Stimulated activated naive CD8-positive, alpha-beta T cell treated with anti-CD3 and anti-CD28 coated beads, Interleukin-15, amount 100 ng/mL, for 72 hours (primary cell): ENCODE measurements around the gene FAM110A.
"Not testable (repeated sequence)": the region's sequence is repeated elsewhere in the genome, so short reads cannot be mapped to it uniquely, and the experiment has no call there.

Source experiments
- ATAC-seq: fragments of 150-1000 bp; cut with Tn5 transposase; 2 replicates; pipeline ENCODE4 v1.10.0; 2021; ENCODE audit warnings: mild to moderate bottlenecking, moderate library complexity
- DNase-seq, 2 donors: peaks; one replicate each; pipeline ENCODE4 v3.0.0; 2021 to 2022
- H3K27ac Mint-ChIP-seq, 2 donors: one replicate each; pipeline ENCODE4 v1.8.0; 2022; ENCODE audit warnings: mild to moderate bottlenecking in 2 of 2, mixed read lengths in 2 of 2, moderate library complexity in 2 of 2
- H3K27me3 Mint-ChIP-seq: one replicate; pipeline ENCODE4 v1.8.0; 2022; ENCODE audit warnings: mixed read lengths
- H3K4me1 Mint-ChIP-seq: one replicate; pipeline ENCODE4 v1.8.0; 2022; ENCODE audit warnings: mild to moderate bottlenecking, mixed read lengths
- H3K4me3 Mint-ChIP-seq, 2 donors: one replicate each; pipeline ENCODE4 v1.8.0; 2022; ENCODE audit warnings: mild to moderate bottlenecking in 2 of 2, mixed read lengths in 2 of 2, moderate library complexity in 1 of 2
- H3K9me3 Mint-ChIP-seq, 2 donors: one replicate each; pipeline ENCODE4 v1.8.0; 2022; ENCODE audit warnings: mixed read lengths in 2 of 2

FAM110A gene

DNA sequence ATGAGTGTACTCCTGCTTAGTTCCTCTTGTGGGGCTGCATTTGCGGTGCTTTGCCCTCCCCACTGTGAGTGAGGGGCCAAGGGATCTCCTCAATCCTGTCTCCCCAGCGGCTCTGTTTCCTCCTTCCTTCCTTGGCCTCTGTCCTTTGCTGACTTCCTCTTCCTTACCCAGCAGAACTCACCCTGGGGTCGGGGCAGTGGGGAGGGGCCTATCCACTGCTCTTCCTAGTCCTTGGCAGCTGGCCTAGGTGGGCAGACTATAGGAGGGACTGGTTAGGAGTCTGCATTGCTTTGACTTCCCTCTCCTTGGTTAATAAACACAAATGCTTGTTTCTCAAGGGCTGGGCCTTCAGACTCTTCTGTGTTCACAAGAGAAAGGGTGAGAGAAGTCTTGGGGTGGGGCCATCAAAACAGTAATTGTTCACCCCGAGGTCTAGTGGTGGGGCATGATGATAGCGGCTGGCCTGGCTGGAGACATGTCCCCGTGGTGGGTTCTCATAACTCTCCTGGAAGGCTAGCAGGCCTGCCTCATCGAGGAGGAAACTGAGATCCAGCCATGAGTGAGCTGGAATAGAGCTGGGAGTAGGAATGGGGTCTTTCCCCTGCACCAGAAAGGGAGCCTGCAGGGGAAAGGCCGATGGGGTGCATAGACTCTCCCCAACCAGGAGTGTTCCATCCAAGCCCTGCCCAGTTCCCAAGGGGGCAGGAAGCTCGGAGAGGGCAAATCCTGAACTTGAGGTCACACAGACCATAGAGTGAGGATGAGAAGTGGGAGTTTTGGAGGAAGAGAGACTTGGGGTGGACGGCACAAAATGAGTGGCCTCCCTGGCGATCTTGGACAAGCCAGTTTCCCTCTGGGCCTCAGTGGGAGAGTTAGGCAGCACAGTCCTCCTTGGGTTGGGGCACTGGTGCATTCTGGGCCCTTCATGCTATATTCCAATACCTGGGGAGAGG is 12.7 kb downstream of the FAM110A start:
- Mint-ChIP-seq H3K27me3 (no peaks in the 10 kb centered on the region), H3K4me3 (peak overlapping the region; percentile 92 to 95), H3K9me3 (no peaks in the 10 kb centered on the region), H3K4me1 (peaks cover 87% of the 10 kb centered on the region), H3K27ac (peak overlapping the region; percentile 91 to 96)
- ATAC-seq (peak; percentile 17), DNase-seq (no peak)

GRCh38 chr20:846894-847278 is 13.4 kb downstream of the FAM110A start:
- Mint-ChIP-seq H3K27ac (peak overlapping the region; percentile 95 to 96), H3K9me3 (no peaks in the 10 kb centered on the region), H3K4me1 (peaks cover 90% of the 10 kb centered on the region), H3K4me3 (peak overlapping the region; percentile 92 to 95), H3K27me3 (no peaks in the 10 kb centered on the region)
- peak in 1 of 2 donors; percentile 65 for DNase-seq
- peak; percentile 51 for ATAC-seq

DNA sequence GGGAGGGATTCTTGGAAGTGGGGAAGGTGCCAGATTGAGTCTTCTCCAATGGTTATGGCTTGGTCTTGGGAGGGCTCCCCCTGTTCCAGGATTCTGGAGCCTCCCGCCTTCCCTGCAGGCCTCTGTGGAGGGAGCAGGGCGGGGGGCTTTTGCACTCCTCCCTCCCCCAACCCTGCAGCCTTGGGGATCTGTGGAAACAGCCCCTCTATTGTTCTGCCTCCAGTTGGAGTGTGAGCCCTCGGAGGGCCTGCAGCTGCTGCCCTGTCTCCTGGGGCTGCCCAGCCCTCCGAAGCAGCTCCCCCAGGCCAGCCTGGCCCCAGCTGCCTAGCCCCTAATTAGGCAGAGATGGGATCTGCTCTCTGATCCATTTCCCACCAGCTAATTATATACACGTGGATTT is 14.7 kb downstream of the FAM110A start:
- Mint-ChIP-seq H3K4me1 (peaks cover 89% of the 10 kb centered on the region), H3K27me3 (no peaks in the 10 kb centered on the region), H3K27ac (peak overlapping the region in 1 of 2 donors; percentile 27), H3K4me3 (no peak overlapping the region), H3K9me3 (peaks cover 2 to 3% of the 10 kb centered on the region in 2 donors)
- no peak for ATAC-seq
- no peak for DNase-seq

DNA sequence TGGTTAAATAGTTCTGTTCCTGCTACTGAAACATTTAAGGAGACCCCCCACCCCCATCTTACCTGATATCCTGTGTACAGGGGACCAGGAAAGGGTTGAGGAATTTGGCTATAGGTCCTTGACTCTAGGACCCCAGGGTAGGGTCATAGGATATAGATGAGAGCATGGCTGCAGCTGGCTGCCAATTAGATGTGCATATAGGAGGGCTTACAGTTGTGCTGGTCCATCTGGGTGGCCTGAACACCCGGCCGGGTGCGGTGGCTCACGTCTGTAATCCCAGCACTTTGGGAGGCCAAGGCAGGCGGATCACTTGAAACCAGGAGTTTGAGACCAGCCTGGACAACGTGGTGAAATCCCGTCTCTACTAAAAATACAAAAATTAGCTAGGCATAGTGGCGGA is 15.2 kb downstream of the FAM110A start:
- DNase-seq, H3K9me3 Mint-ChIP-seq, H3K4me3 Mint-ChIP-seq, H3K27me3 Mint-ChIP-seq, ATAC-seq: not testable (repeated sequence)
- Mint-ChIP-seq H3K4me1 (peaks cover 89% of the 10 kb centered on the region), H3K27ac (peak overlapping the region in 1 of 2 donors; percentile 27)

GRCh38 chr20:853406-853996 is 20.0 kb downstream of the FAM110A start:
- DNase-seq (no peak), ATAC-seq (peak; percentile 33)
- Mint-ChIP-seq H3K27me3 (no peaks in the 10 kb centered on the region), H3K4me3 (no peak overlapping the region), H3K27ac (peak overlapping the region in 1 of 2 donors; percentile 57), H3K9me3 (peaks cover 5 to 8% of the 10 kb centered on the region in 2 donors), H3K4me1 (peaks cover 89% of the 10 kb centered on the region)

- DNase-seq (no peak), ATAC-seq (no peak)
- no peaks in the 10 kb centered on the region for H3K27me3 Mint-ChIP-seq
- H3K4me3 Mint-ChIP-seq, result no peak overlapping the region
- H3K9me3 Mint-ChIP-seq, result peaks cover 5 to 8% of the 10 kb centered on the region in 2 donors
- H3K4me1 Mint-ChIP-seq, result peaks cover 98% of the 10 kb centered on the region
- H3K27ac Mint-ChIP-seq, result no peak overlapping the region
Measured at GRCh38 chr20:854601-855000, 21.1 kb downstream of the FAM110A start.

DNA sequence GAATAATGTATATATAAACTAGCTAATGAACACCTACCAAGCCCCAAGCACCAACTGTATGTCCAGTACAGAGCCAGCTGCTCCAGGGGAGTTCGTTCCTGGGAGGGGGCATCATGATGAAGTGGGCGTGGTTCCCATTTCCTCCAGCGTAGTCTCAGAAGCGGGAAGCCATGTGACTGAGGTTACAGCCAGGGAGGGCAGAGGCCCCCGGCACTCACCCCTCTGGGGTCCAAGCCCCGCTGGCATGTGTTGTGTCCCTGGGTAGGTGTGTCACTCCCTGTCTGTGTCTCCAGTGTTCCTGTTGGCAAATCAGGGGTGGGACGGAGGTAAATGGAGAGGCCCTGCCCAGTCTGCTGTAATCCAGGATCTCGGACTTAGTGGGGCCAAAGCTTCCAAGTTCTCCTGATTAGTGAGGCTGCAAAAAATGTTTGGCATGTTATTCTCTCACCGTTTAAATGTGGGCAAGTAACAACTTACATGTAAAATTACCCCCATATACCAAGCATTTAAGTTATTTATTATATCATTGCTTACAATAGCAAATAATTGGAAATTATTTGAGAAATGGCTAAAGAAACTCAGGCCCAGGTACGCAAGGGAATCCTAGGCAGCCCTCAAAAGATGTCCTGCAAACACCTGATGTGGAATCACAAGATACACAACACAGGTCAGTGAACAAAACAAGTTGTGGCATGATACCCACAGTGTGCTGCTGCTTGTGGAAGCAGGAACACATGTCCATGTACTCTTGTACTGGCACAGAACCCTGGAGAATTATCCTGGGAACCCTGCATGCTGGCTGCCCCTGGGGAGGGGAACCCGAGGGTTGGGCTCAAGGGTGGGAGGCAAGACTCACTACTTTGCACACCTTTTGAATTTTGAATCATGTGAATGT is 22.2 kb downstream of the FAM110A start:
- no peaks in the 10 kb centered on the region for H3K27me3 Mint-ChIP-seq
- DNase-seq (no peak), ATAC-seq (peak; percentile 4)
- peaks cover 97% of the 10 kb centered on the region for H3K4me1 Mint-ChIP-seq
- H3K27ac Mint-ChIP-seq, result peak overlapping the region; percentile 15 to 64
- peaks cover 5 to 8% of the 10 kb centered on the region in 2 donors for H3K9me3 Mint-ChIP-seq
- H3K4me3 Mint-ChIP-seq, result peak overlapping the region; percentile 63 to 74

DNA sequence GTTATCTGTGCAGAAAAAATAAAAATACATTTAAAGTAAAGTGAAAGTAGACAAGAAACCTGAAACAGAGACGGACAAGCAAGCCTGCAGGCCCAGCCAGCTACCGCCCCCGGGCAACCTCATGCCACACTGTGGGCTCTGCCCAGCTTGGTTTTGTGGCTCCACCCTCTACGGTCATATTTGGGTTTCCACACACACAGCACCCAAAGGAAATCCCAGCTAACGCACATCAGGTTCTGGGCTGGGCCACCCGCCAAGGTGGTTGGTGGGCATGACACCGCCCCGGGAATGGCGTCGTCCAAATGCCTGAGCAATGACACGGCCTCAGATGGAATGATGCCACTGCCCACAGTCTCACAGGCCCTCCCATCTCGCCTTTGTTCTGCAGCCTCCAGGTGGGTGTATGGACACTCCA is 22.9 kb downstream of the FAM110A start:
- Mint-ChIP-seq H3K27me3 (no peaks in the 10 kb centered on the region), H3K4me1 (peaks cover 91% of the 10 kb centered on the region), H3K4me3 (peak overlapping the region; percentile 63 to 74), H3K27ac (peak overlapping the region in 1 of 2 donors; percentile 82), H3K9me3 (peaks cover 5 to 8% of the 10 kb centered on the region in 2 donors)
- DNase-seq (peak; percentile 44 to 74), ATAC-seq (peak; percentile 91)

- Mint-ChIP-seq H3K9me3 (peaks cover 4 to 7% of the 10 kb centered on the region in 2 donors), H3K27ac (peak overlapping the region in 1 of 2 donors; percentile 27), H3K27me3 (no peaks in the 10 kb centered on the region), H3K4me3 (no peak overlapping the region), H3K4me1 (peaks cover 77% of the 10 kb centered on the region)
- ATAC-seq (no peak), DNase-seq (no peak)
Measured at GRCh38 chr20:858011-858410, 24.5 kb downstream of the FAM110A start.

DNA sequence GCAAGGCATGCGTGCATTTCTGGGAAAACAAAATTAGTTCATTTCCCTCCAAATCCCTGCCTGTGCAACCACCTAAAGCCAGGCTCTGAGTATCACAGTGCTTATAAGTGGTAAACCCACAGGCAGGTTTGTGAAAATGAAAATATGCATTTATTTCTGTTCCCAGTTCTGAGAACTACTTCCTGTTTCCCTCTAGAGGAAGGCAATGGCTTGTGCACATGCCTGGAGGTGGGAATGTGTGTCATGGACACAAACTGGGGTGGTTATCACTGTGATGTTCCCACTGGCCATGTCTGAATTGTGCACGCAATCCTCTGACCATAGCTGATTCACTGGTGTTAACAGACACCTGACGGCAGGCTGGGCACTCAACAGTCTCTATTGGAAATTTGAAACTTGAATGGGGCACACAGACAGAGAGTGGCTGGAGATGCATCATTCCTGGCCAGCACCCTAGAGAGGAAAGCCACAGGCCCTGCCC is 26.3 kb downstream of the FAM110A start:
- ATAC-seq (no peak), DNase-seq (no peak)
- H3K27ac Mint-ChIP-seq, result peak overlapping the region in 1 of 2 donors; percentile 67
- H3K27me3 Mint-ChIP-seq, result no peaks in the 10 kb centered on the region
- H3K9me3 Mint-ChIP-seq, result no peaks in the 10 kb centered on the region
- peaks cover 65% of the 10 kb centered on the region for H3K4me1 Mint-ChIP-seq
- no peak overlapping the region for H3K4me3 Mint-ChIP-seq

- no peak for DNase-seq
- H3K4me1 Mint-ChIP-seq, result peaks cover 54% of the 10 kb centered on the region
- H3K27ac Mint-ChIP-seq, result peak overlapping the region in 1 of 2 donors; percentile 43
Measured at GRCh38 chr20:860891-861290, 27.4 kb downstream of the FAM110A start.

GRCh38 chr20:865440-865839 is 31.9 kb downstream of the FAM110A start:
- no peak for ATAC-seq
- H3K4me3 Mint-ChIP-seq, result no peak overlapping the region
- no peak for DNase-seq
- H3K4me1 Mint-ChIP-seq, result peaks cover 8% of the 10 kb centered on the region
- H3K27ac Mint-ChIP-seq, result no peak overlapping the region
- no peaks in the 10 kb centered on the region for H3K27me3 Mint-ChIP-seq
- H3K9me3 Mint-ChIP-seq, result no peaks in the 10 kb centered on the region

More at GRCh38 chr20:860891-861290, 27.4 kb downstream of the FAM110A start:
- no peak for ATAC-seq
- H3K4me3 Mint-ChIP-seq, result no peak overlapping the region
- no peaks in the 10 kb centered on the region for H3K9me3 Mint-ChIP-seq
- no peaks in the 10 kb centered on the region for H3K27me3 Mint-ChIP-seq

DNA sequence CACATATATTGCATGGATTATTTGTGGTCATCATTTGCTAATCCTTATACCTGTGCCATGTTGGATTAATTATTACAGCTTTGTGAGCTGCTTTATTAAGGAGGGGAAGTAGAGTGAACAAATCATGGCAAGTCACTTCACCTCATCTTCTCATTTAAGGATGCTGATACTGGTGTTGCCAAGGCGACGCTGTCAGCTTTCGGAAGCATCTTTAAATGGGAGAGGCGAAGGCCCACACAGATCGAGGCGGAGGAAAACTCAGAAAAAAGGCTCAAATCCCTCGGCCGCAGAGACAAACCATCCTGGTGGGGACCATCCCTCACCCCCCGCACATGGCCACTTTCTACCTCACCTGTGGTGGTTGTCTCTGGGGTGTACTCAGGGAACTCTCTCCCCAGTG is 34.8 kb downstream of the FAM110A start:
- Mint-ChIP-seq H3K27me3 (no peaks in the 10 kb centered on the region), H3K4me3 (no peak overlapping the region), H3K4me1 (peaks cover 6% of the 10 kb centered on the region), H3K27ac (no peak overlapping the region), H3K9me3 (no peaks in the 10 kb centered on the region)
- no peak for DNase-seq
- no peak for ATAC-seq

- Mint-ChIP-seq H3K4me3 (no peak overlapping the region), H3K27me3 (no peaks in the 10 kb centered on the region), H3K27ac (no peak overlapping the region), H3K9me3 (no peaks in the 10 kb centered on the region), H3K4me1 (no peaks in the 10 kb centered on the region)
- no peak for ATAC-seq
- no peak for DNase-seq
Measured at GRCh38 chr20:869606-870005, 36.1 kb downstream of the FAM110A start.

DNA sequence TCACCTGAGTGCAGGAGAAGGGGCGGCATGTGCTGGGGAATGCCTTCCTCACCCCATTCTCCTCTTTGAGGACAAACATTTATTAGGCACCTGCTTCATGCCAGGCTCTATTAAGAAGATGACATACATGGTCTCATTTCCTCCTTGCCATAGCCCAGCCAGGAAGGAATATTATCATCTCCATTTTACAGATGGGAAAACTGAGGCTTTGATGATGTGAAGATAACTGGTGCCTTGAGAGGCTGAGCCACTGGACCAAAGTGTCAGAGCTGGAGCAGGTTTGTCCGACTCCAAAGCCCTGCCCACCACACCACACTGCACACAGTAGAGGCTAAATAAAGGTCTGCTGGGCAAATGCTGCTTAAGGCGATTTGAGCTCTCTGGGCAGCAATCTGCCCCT is 37.2 kb downstream of the FAM110A start:
- Mint-ChIP-seq H3K27ac (no peak overlapping the region), H3K4me1 (no peaks in the 10 kb centered on the region), H3K9me3 (no peaks in the 10 kb centered on the region), H3K27me3 (no peaks in the 10 kb centered on the region), H3K4me3 (no peak overlapping the region)
- DNase-seq (no peak), ATAC-seq (no peak)
